ENCODE data around the gene ANK2.

DNA sequence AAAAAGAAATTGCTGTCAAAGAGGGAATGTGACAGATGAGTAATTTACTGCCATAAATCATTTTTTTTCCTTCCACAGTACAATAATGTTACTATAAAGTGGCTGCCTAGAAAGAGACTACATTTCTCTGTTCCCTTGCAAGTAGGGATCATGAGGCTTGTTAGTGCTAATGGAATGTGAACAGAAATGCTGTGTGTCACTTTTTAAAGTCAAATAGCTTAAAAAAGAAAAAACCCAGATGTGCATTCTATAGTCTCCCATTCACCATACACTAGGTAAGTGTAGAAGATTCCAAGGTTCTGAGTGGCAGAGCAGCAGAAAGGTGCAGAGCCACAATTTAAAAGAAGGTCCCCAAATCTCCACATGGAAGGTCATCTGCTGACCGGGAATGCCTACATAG lies 383.7 kb downstream of the ANK2 start:
- TF ChIP-seq, protein P1, sequence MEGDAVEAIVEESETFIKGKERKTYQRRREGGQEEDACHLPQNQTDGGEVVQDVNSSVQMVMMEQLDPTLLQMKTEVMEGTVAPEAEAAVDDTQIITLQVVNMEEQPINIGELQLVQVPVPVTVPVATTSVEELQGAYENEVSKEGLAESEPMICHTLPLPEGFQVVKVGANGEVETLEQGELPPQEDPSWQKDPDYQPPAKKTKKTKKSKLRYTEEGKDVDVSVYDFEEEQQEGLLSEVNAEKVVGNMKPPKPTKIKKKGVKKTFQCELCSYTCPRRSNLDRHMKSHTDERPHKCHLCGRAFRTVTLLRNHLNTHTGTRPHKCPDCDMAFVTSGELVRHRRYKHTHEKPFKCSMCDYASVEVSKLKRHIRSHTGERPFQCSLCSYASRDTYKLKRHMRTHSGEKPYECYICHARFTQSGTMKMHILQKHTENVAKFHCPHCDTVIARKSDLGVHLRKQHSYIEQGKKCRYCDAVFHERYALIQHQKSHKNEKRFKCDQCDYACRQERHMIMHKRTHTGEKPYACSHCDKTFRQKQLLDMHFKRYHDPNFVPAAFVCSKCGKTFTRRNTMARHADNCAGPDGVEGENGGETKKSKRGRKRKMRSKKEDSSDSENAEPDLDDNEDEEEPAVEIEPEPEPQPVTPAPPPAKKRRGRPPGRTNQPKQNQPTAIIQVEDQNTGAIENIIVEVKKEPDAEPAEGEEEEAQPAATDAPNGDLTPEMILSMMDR (IDR thresholded peaks at IDR 0.05; ENCODE audit: low read length), result no peak
- no peak for TF ChIP-seq EZH2 (IDR thresholded peaks at IDR 0.05; ENCODE audit: borderline replicate concordance, low read length)

All from OCI-LY1 (cell line).